NT2/D1 (cell line): ENCODE results near the gene SSTR4.

Source experiments
- SUZ12 ChIP-seq: IDR thresholded peaks from 2 replicates; pipeline ENCODE4 v1.6.1; 2011; ENCODE audit not compliant: insufficient read length, insufficient read depth; ENCODE audit errors: extremely low read depth
- YY1 ChIP-seq: IDR thresholded peaks from 2 replicates; pipeline ENCODE4 v1.6.1; 2011; ENCODE audit not compliant: insufficient read length, insufficient read depth
- ZNF274 ChIP-seq: IDR thresholded peaks from 2 replicates; pipeline ENCODE4 v1.6.1; 2011; ENCODE audit warnings: mild to moderate bottlenecking, low read depth, low read length

GRCh38 chr20:23052904-23053303 is 17.8 kb downstream of the SSTR4 start:
- TF ChIP-seq YY1 (no peak), SUZ12 (no peak), ZNF274 (no peak)
